GM23338 (cell line): ENCODE measurements around the gene STON1. TPM values are rescaled to one million over a fixed set of nuclear protein-coding genes. Genes with fewer than 3 reads are reported as not detected.

Source experiments
- ATAC-seq: fragments of 200-7000 bp; cut with Tn5 transposase; 3 replicates; pipeline ENCODE4 v1.9.1; 2020
- DNase-seq: peaks from one replicate; pipeline ENCODE4 v3.0.0-alpha.2; 2015; ENCODE audit warnings: low spot score
- H2AFZ ChIP-seq: fragments of 200-600 bp; sonication (generic); 2 replicates; pipeline ENCODE4 v1.8.0; 2016; ENCODE audit warnings: antibody characterized with exemption, mild to moderate bottlenecking, moderate library complexity
- H3F3A ChIP-seq: fragments of 200-600 bp; sonication (generic); replicated peaks from 2 replicates; pipeline ENCODE4 v1.8.0; 2017; ENCODE audit warnings: antibody characterized with exemption, mixed run types, low read depth
- H3K27ac ChIP-seq: fragments of 200-600 bp; sonication (generic); 2 replicates; pipeline ENCODE4 v1.6.1; 2016; ENCODE audit warnings: low read depth
- H3K27me3 ChIP-seq: fragments of 200-600 bp; sonication (generic); 2 replicates; pipeline ENCODE4 v1.8.0; 2016; ENCODE audit warnings: mild to moderate bottlenecking, mixed run types, moderate library complexity; ENCODE audit not compliant: insufficient read depth
- H3K36me3 ChIP-seq: fragments of 200-600 bp; sonication (generic); 2 replicates; pipeline ENCODE4 v1.8.0; 2016; ENCODE audit warnings: mild to moderate bottlenecking; ENCODE audit not compliant: insufficient read depth
- H3K4me1 ChIP-seq: fragments of 200-600 bp; sonication (generic); 2 replicates; pipeline ENCODE4 v1.8.0; 2016; ENCODE audit warnings: mild to moderate bottlenecking, moderate library complexity; ENCODE audit not compliant: insufficient read depth
- H3K4me2 ChIP-seq: fragments of 200-600 bp; sonication (generic); 2 replicates; pipeline ENCODE4 v1.7.1; 2017; ENCODE audit warnings: mixed run types
- H3K4me3 ChIP-seq: fragments of 200-600 bp; sonication (generic); 2 replicates; pipeline ENCODE4 v1.6.1; 2016; ENCODE audit warnings: mixed run types
- H3K79me2 ChIP-seq: fragments of 200-600 bp; sonication (generic); replicated peaks from 2 replicates; pipeline ENCODE4 v1.8.0; 2017; ENCODE audit warnings: mild to moderate bottlenecking; ENCODE audit not compliant: insufficient read depth
- H3K9me2 ChIP-seq: fragments of 200-600 bp; sonication (generic); 2 replicates; pipeline ENCODE4 v1.8.0; 2017; ENCODE audit not compliant: insufficient read depth
- H4K20me1 ChIP-seq: fragments of 200-600 bp; sonication (generic); replicated peaks from 2 replicates; pipeline ENCODE4 v1.8.0; 2017; ENCODE audit warnings: mild to moderate bottlenecking; ENCODE audit not compliant: insufficient read depth
- H3K27ac Mint-ChIP-seq: 2 replicates; pipeline ENCODE4 v1.8.0; 2020; ENCODE audit warnings: inconsistent platforms, mild to moderate bottlenecking, moderate library complexity, mixed read lengths
- H3K27me3 Mint-ChIP-seq: 3 replicates; pipeline ENCODE4 v1.8.0; 2022; ENCODE audit warnings: low read depth, mild to moderate bottlenecking, moderate library complexity, mixed read lengths, inconsistent platforms; ENCODE audit not compliant: insufficient read depth, poor library complexity
- H3K36me3 Mint-ChIP-seq: 3 replicates; pipeline ENCODE4 v1.8.0; 2021; ENCODE audit warnings: low read depth, mild to moderate bottlenecking, inconsistent platforms, moderate library complexity, mixed read lengths
- H3K4me1 Mint-ChIP-seq: 3 replicates; pipeline ENCODE4 v1.8.0; 2020; ENCODE audit warnings: mild to moderate bottlenecking, inconsistent platforms, mixed read lengths
- H3K4me3 Mint-ChIP-seq: 3 replicates; pipeline ENCODE4 v1.8.0; 2021; ENCODE audit warnings: moderate library complexity, mild to moderate bottlenecking, inconsistent platforms, mixed read lengths
- H3K9me3 Mint-ChIP-seq: 3 replicates; pipeline ENCODE4 v1.8.0; 2020; ENCODE audit warnings: moderate library complexity, mild to moderate bottlenecking, inconsistent platforms, mixed read lengths
- EZH2 ChIP-seq: fragments of 200-600 bp; sonication (generic); IDR thresholded peaks from one replicate; pipeline ENCODE4 v1.8.0; 2017; ENCODE audit warnings: antibody characterized with exemption, mild to moderate bottlenecking, low read depth; ENCODE audit not compliant: unreplicated experiment
- JUNB ChIP-seq: IDR thresholded peaks from one replicate; pipeline ENCODE4 v1.6.1; 2016; ENCODE audit warnings: antibody characterized with exemption; ENCODE audit not compliant: unreplicated experiment
- ZNF114 ChIP-seq: fragments of 250-450 bp; sonication (Bioruptor Pico); IDR thresholded peaks from 2 replicates; pipeline ENCODE4 v1.5.0; 2020; ENCODE audit warnings: mild to moderate bottlenecking, moderate library complexity
- polyA plus RNA-seq: library from polyadenylated mRNA; unstranded; fragments of >200 nt; fragmentation: Nextera tagmentation; extraction: Ambion mirVana; gene quantifications from 2 replicates; pipeline ENCODE4 v1.2.1, GENCODE V29; 2016
- total RNA-seq: library from RNA; depleted of rRNA; stranded (reverse); fragments of >200 nt; shearing (Covaris generic); gene quantifications from 2 replicates; pipeline ENCODE4 v1.2.3, GENCODE V29; 2014
- TF ChIP-seq, protein P1 (sequence below): fragments of 250-450 bp; sonication (Bioruptor Pico); IDR thresholded peaks from 2 replicates; pipeline ENCODE4 v1.5.0; 2020; ENCODE audit warnings: mild to moderate bottlenecking, moderate library complexity
- TF ChIP-seq, protein P2 (sequence below), 2 experiments: fragments of 200-600 bp in 1 of 2; sonication (generic) in 1 of 2; conservative IDR thresholded peaks; 2 replicates each; pipeline versions ENCODE4 v1.5.1 to v1.6.1; 2016 to 2017; ENCODE audit warnings: antibody characterized with exemption in 2 of 2, low read depth in 2 of 2, mild to moderate bottlenecking in 2 of 2, moderate library complexity in 1 of 2

The STON1 gene
- total and polyA plus RNA-seq, 2 experiments from 2014 or later, result 5.4 to 14.4 TPM

DNA sequence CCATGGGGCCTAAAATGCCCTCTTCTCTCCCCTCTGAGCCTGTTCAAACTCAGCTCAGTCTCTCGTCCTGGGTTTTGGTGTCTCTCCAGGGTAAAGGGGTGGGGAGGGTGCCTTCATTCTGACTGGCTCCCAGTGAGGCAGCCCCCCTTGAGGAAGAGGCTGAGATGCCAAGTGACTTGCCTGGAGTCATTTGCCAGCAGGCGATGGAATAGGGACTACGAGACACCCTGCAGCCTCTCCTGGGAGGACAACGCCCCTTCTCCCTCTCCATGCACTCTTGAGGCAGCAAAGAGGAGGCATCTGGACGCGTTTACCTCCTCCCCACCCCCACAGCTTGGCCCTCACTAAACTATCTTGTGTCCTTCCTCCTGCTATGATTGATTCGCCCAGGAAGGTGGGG, 760 bp upstream of the STON1 start:
- Histone ChIP-seq H3K27ac (no peak overlapping the region), H4K20me1 (0 out of 2 replicates have a peak, but pooled peaks cover 4% of the 10 kb centered on the region), H3K4me2 (peak overlapping the region; percentile 90), H3K4me3 (peak overlapping the region; percentile 91), H3K36me3 (no peaks in the 10 kb centered on the region), H3K9me2 (no peaks in the 10 kb centered on the region), H3F3A (0 out of 2 replicates have a peak, but pooled peaks cover 3% of the 10 kb centered on the region), H3K27me3 (no peaks in the 10 kb centered on the region), H3K4me1 (peaks cover 20% of the 10 kb centered on the region), H2AFZ (no peak overlapping the region), H3K79me2 (peaks cover 8% of the 10 kb centered on the region; the same call in 1 of the 2 replicates)
- ATAC-seq (peak; percentile 58), DNase-seq (peak; percentile 63)
- Mint-ChIP-seq H3K27me3 (peaks cover 3% of the 10 kb centered on the region), H3K27ac (no peak overlapping the region), H3K9me3 (no peaks in the 10 kb centered on the region), H3K36me3 (no peaks in the 10 kb centered on the region), H3K4me3 (peak overlapping the region; percentile 85), H3K4me1 (peaks cover 25% of the 10 kb centered on the region)
- TF ChIP-seq JUNB (no peak), EZH2 (no peak)
- TF ChIP-seq, protein P1, sequence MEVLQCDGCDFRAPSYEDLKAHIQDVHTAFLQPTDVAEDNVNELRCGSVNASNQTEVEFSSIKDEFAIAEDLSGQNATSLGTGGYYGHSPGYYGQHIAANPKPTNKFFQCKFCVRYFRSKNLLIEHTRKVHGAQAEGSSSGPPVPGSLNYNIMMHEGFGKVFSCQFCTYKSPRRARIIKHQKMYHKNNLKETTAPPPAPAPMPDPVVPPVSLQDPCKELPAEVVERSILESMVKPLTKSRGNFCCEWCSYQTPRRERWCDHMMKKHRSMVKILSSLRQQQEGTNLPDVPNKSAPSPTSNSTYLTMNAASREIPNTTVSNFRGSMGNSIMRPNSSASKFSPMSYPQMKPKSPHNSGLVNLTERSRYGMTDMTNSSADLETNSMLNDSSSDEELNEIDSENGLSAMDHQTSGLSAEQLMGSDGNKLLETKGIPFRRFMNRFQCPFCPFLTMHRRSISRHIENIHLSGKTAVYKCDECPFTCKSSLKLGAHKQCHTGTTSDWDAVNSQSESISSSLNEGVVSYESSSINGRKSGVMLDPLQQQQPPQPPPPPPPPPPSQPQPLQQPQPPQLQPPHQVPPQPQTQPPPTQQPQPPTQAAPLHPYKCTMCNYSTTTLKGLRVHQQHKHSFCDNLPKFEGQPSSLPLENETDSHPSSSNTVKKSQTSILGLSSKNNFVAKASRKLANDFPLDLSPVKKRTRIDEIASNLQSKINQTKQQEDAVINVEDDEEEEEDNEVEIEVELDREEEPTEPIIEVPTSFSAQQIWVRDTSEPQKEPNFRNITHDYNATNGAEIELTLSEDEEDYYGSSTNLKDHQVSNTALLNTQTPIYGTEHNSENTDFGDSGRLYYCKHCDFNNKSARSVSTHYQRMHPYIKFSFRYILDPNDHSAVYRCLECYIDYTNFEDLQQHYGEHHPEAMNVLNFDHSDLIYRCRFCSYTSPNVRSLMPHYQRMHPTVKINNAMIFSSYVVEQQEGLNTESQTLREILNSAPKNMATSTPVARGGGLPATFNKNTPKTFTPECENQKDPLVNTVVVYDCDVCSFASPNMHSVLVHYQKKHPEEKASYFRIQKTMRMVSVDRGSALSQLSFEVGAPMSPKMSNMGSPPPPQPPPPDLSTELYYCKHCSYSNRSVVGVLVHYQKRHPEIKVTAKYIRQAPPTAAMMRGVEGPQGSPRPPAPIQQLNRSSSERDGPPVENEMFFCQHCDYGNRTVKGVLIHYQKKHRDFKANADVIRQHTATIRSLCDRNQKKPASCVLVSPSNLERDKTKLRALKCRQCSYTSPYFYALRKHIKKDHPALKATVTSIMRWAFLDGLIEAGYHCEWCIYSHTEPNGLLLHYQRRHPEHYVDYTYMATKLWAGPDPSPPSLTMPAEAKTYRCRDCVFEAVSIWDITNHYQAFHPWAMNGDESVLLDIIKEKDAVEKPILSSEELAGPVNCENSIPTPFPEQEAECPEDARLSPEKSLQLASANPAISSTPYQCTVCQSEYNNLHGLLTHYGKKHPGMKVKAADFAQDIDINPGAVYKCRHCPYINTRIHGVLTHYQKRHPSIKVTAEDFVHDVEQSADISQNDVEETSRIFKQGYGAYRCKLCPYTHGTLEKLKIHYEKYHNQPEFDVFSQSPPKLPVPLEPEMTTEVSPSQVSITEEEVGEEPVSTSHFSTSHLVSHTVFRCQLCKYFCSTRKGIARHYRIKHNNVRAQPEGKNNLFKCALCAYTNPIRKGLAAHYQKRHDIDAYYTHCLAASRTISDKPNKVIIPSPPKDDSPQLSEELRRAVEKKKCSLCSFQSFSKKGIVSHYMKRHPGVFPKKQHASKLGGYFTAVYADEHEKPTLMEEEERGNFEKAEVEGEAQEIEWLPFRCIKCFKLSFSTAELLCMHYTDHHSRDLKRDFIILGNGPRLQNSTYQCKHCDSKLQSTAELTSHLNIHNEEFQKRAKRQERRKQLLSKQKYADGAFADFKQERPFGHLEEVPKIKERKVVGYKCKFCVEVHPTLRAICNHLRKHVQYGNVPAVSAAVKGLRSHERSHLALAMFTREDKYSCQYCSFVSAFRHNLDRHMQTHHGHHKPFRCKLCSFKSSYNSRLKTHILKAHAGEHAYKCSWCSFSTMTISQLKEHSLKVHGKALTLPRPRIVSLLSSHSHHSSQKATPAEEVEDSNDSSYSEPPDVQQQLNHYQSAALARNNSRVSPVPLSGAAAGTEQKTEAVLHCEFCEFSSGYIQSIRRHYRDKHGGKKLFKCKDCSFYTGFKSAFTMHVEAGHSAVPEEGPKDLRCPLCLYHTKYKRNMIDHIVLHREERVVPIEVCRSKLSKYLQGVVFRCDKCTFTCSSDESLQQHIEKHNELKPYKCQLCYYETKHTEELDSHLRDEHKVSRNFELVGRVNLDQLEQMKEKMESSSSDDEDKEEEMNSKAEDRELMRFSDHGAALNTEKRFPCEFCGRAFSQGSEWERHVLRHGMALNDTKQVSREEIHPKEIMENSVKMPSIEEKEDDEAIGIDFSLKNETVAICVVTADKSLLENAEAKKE (CRISPR knock-in tag), result peak; percentile 70

DNA sequence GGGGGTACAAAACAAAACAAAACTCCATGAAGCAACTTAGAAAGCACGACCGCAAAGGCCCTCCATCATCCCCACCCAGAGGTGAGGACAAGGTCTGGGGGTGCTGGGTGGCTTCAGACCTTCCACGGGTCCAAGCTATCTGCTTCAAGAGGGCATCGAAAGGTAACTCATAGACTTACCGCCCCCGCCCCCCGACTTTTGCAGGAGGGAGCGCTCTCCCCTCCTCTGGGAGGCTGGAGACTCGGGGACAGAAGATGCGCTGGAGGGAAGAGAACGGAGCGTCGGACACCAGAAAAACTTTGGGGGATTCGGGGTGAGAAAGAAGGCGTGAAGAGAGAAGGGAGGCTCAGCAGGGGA, 300 bp upstream of the STON1 start:
- no peak overlapping the region for H3K27ac ChIP-seq
- H3K79me2 ChIP-seq, result peaks cover 8% of the 10 kb centered on the region; the same call in 1 of the 2 replicates
- no peaks in the 10 kb centered on the region for H3K27me3 ChIP-seq
- Mint-ChIP-seq H3K27me3 (peaks cover 3% of the 10 kb centered on the region), H3K36me3 (no peaks in the 10 kb centered on the region), H3K9me3 (no peaks in the 10 kb centered on the region), H3K27ac (no peak overlapping the region; the same call in 1 of the 2 replicates), H3K4me3 (peak overlapping the region; percentile 85), H3K4me1 (peaks cover 27% of the 10 kb centered on the region)
- peaks cover 24% of the 10 kb centered on the region for H3K4me1 ChIP-seq
- no peaks in the 10 kb centered on the region for H3K9me2 ChIP-seq
- H4K20me1 ChIP-seq, result 0 out of 2 replicates have a peak, but pooled peaks cover 4% of the 10 kb centered on the region
- H3F3A ChIP-seq, result 0 out of 2 replicates have a peak, but pooled peaks cover 3% of the 10 kb centered on the region
- no peaks in the 10 kb centered on the region for H3K36me3 ChIP-seq
- no peak overlapping the region for H2AFZ ChIP-seq
- DNase-seq (no peak), ATAC-seq (peak; percentile 10; the same call in 2 of the 3 replicates)
- peak overlapping the region; percentile 90 for H3K4me2 ChIP-seq
- peak overlapping the region; percentile 91 for H3K4me3 ChIP-seq
- TF ChIP-seq, protein P2, sequence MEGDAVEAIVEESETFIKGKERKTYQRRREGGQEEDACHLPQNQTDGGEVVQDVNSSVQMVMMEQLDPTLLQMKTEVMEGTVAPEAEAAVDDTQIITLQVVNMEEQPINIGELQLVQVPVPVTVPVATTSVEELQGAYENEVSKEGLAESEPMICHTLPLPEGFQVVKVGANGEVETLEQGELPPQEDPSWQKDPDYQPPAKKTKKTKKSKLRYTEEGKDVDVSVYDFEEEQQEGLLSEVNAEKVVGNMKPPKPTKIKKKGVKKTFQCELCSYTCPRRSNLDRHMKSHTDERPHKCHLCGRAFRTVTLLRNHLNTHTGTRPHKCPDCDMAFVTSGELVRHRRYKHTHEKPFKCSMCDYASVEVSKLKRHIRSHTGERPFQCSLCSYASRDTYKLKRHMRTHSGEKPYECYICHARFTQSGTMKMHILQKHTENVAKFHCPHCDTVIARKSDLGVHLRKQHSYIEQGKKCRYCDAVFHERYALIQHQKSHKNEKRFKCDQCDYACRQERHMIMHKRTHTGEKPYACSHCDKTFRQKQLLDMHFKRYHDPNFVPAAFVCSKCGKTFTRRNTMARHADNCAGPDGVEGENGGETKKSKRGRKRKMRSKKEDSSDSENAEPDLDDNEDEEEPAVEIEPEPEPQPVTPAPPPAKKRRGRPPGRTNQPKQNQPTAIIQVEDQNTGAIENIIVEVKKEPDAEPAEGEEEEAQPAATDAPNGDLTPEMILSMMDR (conservative IDR thresholded peaks at IDR 0.05; ENCODE audit: low read depth in 2 of 2), result no peak
- TF ChIP-seq JUNB, result no peak
- no peak for TF ChIP-seq ZNF114
- TF ChIP-seq EZH2, result no peak
